Measurements from ENCODE around the gene SRP54.

DNA sequence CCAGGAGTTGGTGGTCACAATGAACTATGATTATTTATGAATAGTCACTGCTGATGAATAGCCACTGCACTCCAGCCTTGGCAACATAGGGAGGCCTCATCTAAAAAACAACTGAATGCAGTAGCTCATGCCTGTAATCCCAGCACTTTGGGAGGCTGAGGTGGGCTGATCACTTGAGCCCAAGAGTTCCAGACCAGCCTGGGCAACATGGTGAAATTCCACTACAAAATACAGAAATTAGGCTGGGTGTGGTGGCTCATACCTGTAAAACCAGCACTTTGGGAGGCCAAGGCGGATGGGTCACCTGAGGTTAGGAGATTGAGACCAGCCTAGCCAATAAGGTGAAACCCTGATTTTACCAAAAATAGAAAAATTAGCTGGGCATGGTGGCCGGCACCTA lies 49.8 kb downstream of the SRP54 start:
- TF ChIP-seq, protein P1, sequence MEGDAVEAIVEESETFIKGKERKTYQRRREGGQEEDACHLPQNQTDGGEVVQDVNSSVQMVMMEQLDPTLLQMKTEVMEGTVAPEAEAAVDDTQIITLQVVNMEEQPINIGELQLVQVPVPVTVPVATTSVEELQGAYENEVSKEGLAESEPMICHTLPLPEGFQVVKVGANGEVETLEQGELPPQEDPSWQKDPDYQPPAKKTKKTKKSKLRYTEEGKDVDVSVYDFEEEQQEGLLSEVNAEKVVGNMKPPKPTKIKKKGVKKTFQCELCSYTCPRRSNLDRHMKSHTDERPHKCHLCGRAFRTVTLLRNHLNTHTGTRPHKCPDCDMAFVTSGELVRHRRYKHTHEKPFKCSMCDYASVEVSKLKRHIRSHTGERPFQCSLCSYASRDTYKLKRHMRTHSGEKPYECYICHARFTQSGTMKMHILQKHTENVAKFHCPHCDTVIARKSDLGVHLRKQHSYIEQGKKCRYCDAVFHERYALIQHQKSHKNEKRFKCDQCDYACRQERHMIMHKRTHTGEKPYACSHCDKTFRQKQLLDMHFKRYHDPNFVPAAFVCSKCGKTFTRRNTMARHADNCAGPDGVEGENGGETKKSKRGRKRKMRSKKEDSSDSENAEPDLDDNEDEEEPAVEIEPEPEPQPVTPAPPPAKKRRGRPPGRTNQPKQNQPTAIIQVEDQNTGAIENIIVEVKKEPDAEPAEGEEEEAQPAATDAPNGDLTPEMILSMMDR (IDR thresholded peaks at IDR 0.05; ENCODE audit: low read depth, low read length) = no peak
- no peak for TF ChIP-seq POLR2A (IDR thresholded peaks at IDR 0.05; ENCODE audit: extremely low read depth, insufficient read length)
- TF ChIP-seq MYC (IDR thresholded peaks at IDR 0.05; ENCODE audit: low read depth, low read length) = no peak
- TF ChIP-seq, protein P2, sequence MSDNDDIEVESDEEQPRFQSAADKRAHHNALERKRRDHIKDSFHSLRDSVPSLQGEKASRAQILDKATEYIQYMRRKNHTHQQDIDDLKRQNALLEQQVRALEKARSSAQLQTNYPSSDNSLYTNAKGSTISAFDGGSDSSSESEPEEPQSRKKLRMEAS (IDR thresholded peaks at IDR 0.05; ENCODE audit: low read depth, low read length) = no peak
